Measurements from ENCODE around the gene ZFP28. TPM values are rescaled to one million over a fixed set of nuclear protein-coding genes. Genes with fewer than 3 reads are reported as not detected.
A peak's percentile ranks its signal among the peaks of the same experiment; 100 is the strongest.

ZFP28 gene
- total RNA-seq (11.6 TPM), polyA plus RNA-seq (ENCODE audit: insufficient read depth, low read depth, low replicate concordance) (3.4 TPM)
- long read RNA-seq, donor 1, full-length matches to known transcripts: 4 of 4 reads
- long read RNA-seq, donor 1, partial matches to known transcripts: 0 of 4 reads
- long read RNA-seq, donor 1, other reads (novel, unspliced or antisense): 0 of 4 reads
- long read RNA-seq, donor 2, full-length matches to known transcripts: 2 of 2 reads
- long read RNA-seq, donor 2, partial matches to known transcripts: 0 of 2 reads
- long read RNA-seq, donor 2, other reads (novel, unspliced or antisense): 0 of 2 reads
- long read RNA-seq, donor 3, full-length matches to known transcripts: 5 of 5 reads
- long read RNA-seq, donor 3, partial matches to known transcripts: 0 of 5 reads
- long read RNA-seq, donor 3, other reads (novel, unspliced or antisense): 0 of 5 reads
- long read RNA-seq, donor 4, full-length matches to known transcripts: 7 of 7 reads
- long read RNA-seq, donor 4, partial matches to known transcripts: 0 of 7 reads
- long read RNA-seq, donor 4, other reads (novel, unspliced or antisense): 0 of 7 reads
- long read RNA-seq, donor 5: 0 reads
- long read RNA-seq, donor 6, full-length matches to known transcripts: 3 of 3 reads
- long read RNA-seq, donor 6, partial matches to known transcripts: 0 of 3 reads
- long read RNA-seq, donor 6, other reads (novel, unspliced or antisense): 0 of 3 reads
- long read RNA-seq, donor 7, full-length matches to known transcripts: 6 of 11 reads
- long read RNA-seq, donor 7, partial matches to known transcripts: 5 of 11 reads
- long read RNA-seq, donor 7, other reads (novel, unspliced or antisense): 0 of 11 reads
- long read RNA-seq, donor 8, full-length matches to known transcripts: 1 of 1 reads
- long read RNA-seq, donor 8, partial matches to known transcripts: 0 of 1 reads
- long read RNA-seq, donor 8, other reads (novel, unspliced or antisense): 0 of 1 reads
- long read RNA-seq, donor 9: 0 reads
- long read RNA-seq, donor 10, full-length matches to known transcripts: 1 of 1 reads
- long read RNA-seq, donor 10, partial matches to known transcripts: 0 of 1 reads
- long read RNA-seq, donor 10, other reads (novel, unspliced or antisense): 0 of 1 reads

DNA sequence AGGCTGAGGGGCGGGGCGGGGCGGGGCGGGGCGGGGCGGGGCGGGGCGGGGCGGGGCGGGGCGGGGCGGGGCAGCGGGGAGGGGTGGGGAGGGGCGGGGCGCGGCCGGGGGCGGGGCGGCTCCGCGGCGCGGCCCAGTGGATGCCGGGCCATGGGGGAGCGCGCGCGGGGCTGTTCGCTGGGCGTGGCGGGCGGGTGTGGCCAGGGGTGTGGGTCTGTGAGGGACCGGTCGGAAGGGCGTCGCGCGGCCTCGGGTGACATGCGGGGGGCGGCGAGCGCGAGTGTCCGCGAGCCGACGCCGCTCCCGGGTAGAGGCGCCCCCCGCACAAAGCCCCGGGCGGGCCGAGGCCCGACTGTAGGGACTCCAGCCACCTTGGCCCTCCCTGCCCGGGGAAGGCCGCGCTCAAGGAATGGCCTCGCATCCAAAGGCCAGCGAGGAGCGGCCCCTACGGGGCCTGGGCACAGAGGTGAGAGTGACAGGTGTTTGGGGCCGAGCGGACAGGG is at the start of gene ZFP28:
Gene ZFP28, plus strand, starts transcription at position 188 of the 503 bp plus-strand sequence. Its CDS starts 71 bp downstream, at position 259.
- intact Hi-C loops (cut with DNase I): no loop called here
- H3K27ac ChIP-seq (ENCODE audit: low read depth in 2 of 2, low read length in 2 of 2): peak within 1 kb of the TSS; percentile 92 to 95
- DNase-seq: peak in 3 of 5 donors; percentile 69 to 95 (median 89)
- H3K4me3 ChIP-seq (ENCODE audit: low read length in 3 of 3): peak within 1 kb of the TSS; percentile 75 to 85 (median 84)
- peaks cover 3 to 42% (median 4%) of the 10 kb centered on the region in 3 donors for H3K9me3 ChIP-seq (ENCODE audit: control insufficient read depth in 2 of 3, insufficient read depth in 1 of 3, low read length in 3 of 3)
- no peaks in the 10 kb centered on the region for H3K27me3 ChIP-seq (ENCODE audit: control insufficient read depth, insufficient read depth, low read length)
- TF ChIP-seq, protein P1, sequence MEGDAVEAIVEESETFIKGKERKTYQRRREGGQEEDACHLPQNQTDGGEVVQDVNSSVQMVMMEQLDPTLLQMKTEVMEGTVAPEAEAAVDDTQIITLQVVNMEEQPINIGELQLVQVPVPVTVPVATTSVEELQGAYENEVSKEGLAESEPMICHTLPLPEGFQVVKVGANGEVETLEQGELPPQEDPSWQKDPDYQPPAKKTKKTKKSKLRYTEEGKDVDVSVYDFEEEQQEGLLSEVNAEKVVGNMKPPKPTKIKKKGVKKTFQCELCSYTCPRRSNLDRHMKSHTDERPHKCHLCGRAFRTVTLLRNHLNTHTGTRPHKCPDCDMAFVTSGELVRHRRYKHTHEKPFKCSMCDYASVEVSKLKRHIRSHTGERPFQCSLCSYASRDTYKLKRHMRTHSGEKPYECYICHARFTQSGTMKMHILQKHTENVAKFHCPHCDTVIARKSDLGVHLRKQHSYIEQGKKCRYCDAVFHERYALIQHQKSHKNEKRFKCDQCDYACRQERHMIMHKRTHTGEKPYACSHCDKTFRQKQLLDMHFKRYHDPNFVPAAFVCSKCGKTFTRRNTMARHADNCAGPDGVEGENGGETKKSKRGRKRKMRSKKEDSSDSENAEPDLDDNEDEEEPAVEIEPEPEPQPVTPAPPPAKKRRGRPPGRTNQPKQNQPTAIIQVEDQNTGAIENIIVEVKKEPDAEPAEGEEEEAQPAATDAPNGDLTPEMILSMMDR (IDR thresholded peaks at IDR 0.05; ENCODE audit: borderline replicate concordance, extremely low read depth, insufficient read depth): no peak
- peaks cover 0 to 10% (median 7%) of the 10 kb centered on the region in 3 donors for H3K4me1 ChIP-seq (ENCODE audit: control insufficient read depth in 2 of 3, insufficient read depth in 2 of 3, low read depth in 1 of 3, low read length in 3 of 3)
- H3K36me3 ChIP-seq (ENCODE audit: control insufficient read depth in 2 of 3, insufficient read depth in 3 of 3, low read length in 3 of 3): peaks cover 3 to 11% (median 7%) of the 10 kb centered on the region in 3 donors
- peak within 1 kb of the TSS; percentile 64 to 68 (median 66) for H3K9ac ChIP-seq (ENCODE audit: low read length in 3 of 3)
- FAIRE-seq: no peak

- Histone ChIP-seq H3K9me3 (ENCODE audit: control insufficient read depth in 2 of 3, insufficient read depth in 1 of 3, low read length in 3 of 3) (peaks cover 0 to 24% (median 2%) of the 10 kb centered on the region in 3 donors), H3K27me3 (ENCODE audit: control insufficient read depth, insufficient read depth, low read length) (no peaks in the 10 kb centered on the region), H3K4me3 (ENCODE audit: low read length in 3 of 3) (no peak overlapping the region), H3K4me1 (ENCODE audit: control insufficient read depth in 2 of 3, insufficient read depth in 2 of 3, low read depth in 1 of 3, low read length in 3 of 3) (no peaks in the 10 kb centered on the region), H3K9ac (ENCODE audit: low read length in 3 of 3) (no peak overlapping the region), H3K27ac (ENCODE audit: low read depth in 2 of 2, low read length in 2 of 2) (no peak overlapping the region), H3K36me3 (ENCODE audit: control insufficient read depth in 2 of 3, insufficient read depth in 3 of 3, low read length in 3 of 3) (peaks cover 3 to 14% (median 4%) of the 10 kb centered on the region in 3 donors)
- TF ChIP-seq, protein P1 (IDR thresholded peaks at IDR 0.05; ENCODE audit: borderline replicate concordance, extremely low read depth, insufficient read depth): no peak
- DNase-seq (no peak), FAIRE-seq (no peak)
- intact Hi-C loops (cut with DNase I): no loop called here
Observed at GRCh38 chr19:56491399-56491798, 47.3 kb upstream of the ZFP28 start.

DNA sequence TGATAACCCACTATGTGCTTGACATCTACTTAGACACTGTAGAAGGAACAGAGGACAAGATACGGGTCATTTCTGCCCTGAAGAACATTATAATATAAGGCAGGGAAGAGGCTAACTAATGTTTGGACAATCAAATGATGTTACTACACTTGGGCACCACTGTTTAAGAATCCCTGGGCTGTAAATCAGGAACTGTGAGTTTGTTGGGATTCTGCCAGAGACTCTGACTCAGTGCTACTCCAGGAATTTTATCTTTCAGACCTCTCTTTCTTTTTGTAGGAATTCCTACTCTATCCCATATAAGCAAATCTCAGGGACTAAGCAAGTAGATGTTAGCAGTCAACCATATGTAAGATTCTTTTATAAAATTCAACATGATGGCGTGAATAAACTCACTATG is 34.2 kb upstream of the ZFP28 start:
- Histone ChIP-seq H3K4me1 (ENCODE audit: control insufficient read depth in 2 of 3, insufficient read depth in 2 of 3, low read depth in 1 of 3, low read length in 3 of 3) (peaks cover 4 to 11% (median 4%) of the 10 kb centered on the region in 3 donors), H3K27me3 (ENCODE audit: control insufficient read depth, insufficient read depth, low read length) (no peaks in the 10 kb centered on the region), H3K4me3 (ENCODE audit: low read length in 3 of 3) (no peak overlapping the region), H3K9me3 (ENCODE audit: control insufficient read depth in 2 of 3, insufficient read depth in 1 of 3, low read length in 3 of 3) (peaks cover 0 to 2% (median 0%) of the 10 kb centered on the region in 3 donors), H3K27ac (ENCODE audit: low read depth in 2 of 2, low read length in 2 of 2) (no peak overlapping the region), H3K36me3 (ENCODE audit: control insufficient read depth in 2 of 3, insufficient read depth in 3 of 3, low read length in 3 of 3) (no peaks in the 10 kb centered on the region), H3K9ac (ENCODE audit: low read length in 3 of 3) (no peak overlapping the region)
- TF ChIP-seq, protein P1 (IDR thresholded peaks at IDR 0.05; ENCODE audit: borderline replicate concordance, extremely low read depth, insufficient read depth): no peak
- DNase-seq: no peak
- FAIRE-seq: no peak
- intact Hi-C loops (cut with DNase I): no loop called here

All from kidney (tissue), 22 donors.